Measurements from ENCODE around the gene SDR9C7.
A peak's percentile ranks its signal among the peaks of the same experiment; 100 is the strongest.
"Not testable (repeated sequence)": the region's sequence is repeated elsewhere in the genome, so short reads cannot be mapped to it uniquely, and the experiment has no call there.

The SDR9C7 gene

GRCh38 chr12:56953314-56953713 is 19.1 kb upstream of the SDR9C7 start:
- ATAC-seq, result no peak
- no peak for DNase-seq

DNA sequence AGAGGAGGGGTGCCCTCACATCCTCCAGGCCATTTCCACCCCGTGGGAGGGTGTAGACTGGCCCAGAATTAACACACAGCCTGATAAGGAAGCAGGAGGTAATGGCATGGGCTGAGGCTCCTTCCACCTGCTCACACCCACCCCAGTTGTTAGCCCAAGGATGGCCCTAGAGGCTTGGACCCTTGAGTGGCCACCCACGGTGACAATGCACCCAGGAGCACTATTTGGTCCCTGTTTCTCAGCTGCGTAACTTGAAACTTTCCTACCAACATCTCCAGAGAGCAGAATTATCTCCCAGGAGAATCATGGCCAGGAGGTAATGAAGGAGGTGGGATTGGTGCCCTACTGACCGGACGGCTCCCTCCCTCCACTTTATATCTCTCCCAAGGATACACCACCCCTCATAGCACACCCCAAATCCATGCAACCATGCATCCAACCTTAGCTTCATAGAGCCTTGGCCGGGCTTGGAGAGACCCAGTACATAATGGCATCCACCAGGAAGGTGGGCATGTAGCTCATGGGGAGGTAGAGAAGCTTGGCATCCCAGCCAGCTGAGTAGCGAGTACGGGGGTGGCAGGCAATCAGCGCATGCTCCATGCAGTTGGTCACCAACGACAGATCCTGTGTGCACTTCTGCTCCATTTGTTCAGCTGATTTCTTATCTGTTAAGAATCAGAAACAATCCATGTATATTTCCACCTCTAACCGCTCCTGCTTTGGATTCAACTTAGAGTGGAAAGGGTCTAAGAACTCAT is 17.6 kb upstream of the SDR9C7 start:
- no peak for DNase-seq
- no peak for ATAC-seq

DNA sequence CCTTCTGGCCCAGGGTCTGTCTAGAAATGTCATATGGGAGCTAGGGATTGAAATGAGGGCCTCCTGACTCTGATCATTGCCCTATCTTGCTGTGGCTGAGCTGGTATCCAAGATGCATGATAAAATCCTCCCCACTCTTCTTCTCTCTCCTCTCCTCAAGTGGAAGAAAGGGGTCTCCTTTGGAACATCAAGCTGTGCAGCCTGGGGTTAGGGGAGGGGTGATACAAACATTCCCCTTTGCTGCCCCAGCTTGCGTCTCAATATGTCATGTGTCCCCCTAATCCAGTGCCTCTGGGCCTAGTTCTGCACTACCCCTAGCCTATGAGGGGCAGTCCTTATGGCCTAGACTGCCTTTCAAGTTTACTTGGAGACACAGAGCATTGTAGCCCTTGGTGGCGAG is 14.7 kb upstream of the SDR9C7 start:
- DNase-seq (no peak), ATAC-seq (no peak)

- DNase-seq, result no peak
- no peak for ATAC-seq
Observed at GRCh38 chr12:56948457-56948777, 14.2 kb upstream of the SDR9C7 start.

- DNase-seq, result no peak
Observed at GRCh38 chr12:56947633-56948456, 13.6 kb upstream of the SDR9C7 start.

GRCh38 chr12:56943878-56944277 is 9.7 kb upstream of the SDR9C7 start:
- DNase-seq (no peak), ATAC-seq (no peak)

More at GRCh38 chr12:56947633-56948456, 13.6 kb upstream of the SDR9C7 start:
- no peak for ATAC-seq

GRCh38 chr12:56943374-56943773 is 9.2 kb upstream of the SDR9C7 start:
- ATAC-seq, DNase-seq: not testable (repeated sequence)

DNA sequence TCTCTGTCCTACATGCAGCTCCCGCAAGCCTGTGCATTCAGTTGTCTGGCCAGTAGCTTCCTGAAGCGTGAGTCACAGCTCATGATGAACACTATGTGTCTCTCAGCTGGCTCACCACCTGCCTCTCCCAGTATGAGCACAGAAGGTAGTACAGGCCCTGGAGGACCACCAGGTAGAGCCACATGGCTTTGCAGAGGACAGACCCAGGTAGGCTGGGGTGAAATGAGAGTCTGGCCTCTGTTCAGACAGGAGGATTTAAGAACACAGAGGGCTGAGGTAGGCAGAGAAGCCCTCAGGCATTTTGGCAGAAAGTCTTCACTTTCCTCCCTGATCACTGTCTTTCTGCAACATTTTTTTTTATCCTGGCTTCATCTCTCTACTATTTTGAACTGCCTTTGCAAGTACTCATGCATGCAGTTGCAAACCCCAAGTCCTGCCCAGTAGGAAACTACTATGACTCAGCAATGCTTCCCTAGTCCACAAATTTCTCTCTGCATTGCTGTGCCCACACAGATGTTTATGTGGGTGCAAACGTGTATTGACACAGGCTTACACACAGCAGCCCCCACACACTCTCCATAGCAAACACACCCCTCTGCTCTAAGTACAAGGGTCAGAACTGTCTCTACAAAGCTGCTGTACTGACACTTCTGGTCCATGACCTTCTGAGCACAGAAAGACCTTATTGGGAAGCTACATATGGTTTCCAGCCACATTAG is 7.2 kb upstream of the SDR9C7 start:
- DNase-seq, result no peak

DNA sequence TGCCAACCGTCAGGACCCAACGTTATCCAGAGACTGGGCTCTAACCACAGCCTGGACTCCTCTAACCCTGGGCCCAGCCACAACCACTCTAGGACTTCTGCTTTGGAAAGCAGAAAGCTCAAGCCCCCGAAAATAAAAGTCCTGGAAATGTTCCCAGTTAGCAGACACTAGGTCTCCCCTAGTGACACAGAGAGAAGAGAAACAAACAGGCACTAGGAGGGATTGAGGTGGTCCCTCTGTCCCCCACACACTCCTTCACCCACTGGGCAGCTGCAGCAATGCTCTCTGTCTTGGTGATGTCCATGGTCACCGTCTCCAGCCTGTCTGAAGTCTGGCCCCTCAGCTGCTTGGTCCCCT is 6.7 kb upstream of the SDR9C7 start:
- not testable (repeated sequence) for DNase-seq, ATAC-seq

More for the DNA sequence above, 7.2 kb upstream of the SDR9C7 start:
- ATAC-seq, result peak; percentile 66

- ATAC-seq, result no peak
- no peak for DNase-seq
Observed at GRCh38 chr12:56935752-56936151, 1.5 kb upstream of the SDR9C7 start.

DNA sequence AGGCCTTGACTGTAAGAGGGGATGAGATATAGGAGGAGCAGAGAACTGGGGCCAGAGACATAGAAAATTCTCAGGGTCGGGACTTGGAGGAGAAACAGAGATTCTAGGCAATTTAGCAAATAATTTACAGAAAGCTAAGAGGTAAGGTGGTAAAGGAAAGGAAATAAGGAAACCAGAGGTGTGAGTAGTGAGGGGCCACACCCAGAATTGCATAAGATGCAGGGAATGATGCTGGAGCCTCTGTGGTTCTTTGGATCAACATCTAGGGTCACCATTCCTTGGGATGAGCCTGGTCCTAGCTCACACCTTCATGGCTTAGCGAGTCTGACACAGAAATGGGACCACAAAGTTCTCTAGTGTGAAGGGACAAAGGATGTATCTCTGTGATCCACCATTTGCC is 949 bp upstream of the SDR9C7 start:
- no peak for DNase-seq
- ATAC-seq, result no peak

DNA sequence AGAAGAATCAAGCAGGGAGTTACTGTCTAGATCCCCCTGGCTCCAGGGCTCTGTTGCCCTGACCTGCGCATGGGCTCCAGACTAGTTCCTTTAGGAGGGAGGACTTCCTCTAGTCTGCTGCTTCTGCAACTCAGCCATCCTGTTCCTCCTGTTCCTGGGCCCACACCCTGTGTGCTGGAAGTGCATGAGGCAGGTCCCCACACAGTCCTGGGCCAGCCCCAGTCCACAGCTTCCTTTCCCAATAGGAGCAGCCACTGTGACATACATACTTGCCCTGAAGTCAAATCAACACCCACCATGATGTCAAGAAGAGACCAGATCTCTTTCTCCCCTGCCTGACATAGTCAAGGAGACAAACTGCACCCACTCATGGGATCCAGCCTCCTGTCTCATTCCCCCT is 1.3 kb downstream of the SDR9C7 start:
- ATAC-seq (no peak), DNase-seq (no peak)

DNA sequence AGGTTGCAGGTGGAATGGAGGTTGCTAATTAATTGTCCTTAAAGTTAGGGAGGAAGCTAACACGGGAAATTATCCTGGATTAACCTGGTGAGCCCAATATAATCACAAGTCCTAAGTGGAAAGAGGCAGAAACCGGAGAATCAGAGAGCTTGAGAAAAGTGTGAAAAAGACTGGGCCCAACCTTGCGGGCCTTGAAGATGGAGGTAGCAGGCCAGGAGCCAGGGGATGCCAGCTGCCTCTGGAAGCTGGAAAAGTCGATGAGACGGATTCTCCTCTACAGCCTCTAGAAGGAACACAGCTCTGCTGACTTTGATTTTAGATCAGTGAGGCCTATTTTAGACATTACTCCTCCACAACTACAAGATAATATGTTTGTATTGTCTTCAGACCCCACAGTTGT is 2.1 kb downstream of the SDR9C7 start:
- ATAC-seq (no peak), DNase-seq (no peak)

DNA sequence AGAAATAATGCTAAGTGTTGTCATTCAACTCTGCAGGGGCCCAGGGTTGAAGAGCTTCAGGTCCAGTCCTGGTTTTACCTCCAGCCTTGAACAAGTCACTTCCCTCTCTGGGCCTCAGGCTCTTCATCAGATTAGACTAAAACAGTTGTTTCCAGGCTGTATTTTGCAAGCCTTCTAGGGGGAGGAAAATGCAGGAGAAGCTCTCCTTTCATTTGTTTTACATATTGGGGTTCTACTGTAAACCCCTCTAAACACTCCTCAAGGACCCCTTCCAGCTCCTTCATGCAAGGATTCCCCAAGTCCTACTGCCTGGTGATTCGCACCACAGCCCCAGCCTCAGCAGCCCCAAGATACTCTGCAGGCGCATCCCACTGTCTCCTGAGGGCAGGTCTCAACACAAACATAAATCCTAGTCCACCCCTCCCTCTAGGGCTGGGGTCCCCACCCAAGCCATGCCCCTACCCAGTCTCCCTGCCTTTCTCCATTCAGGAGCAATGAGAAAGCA is 2.7 kb downstream of the SDR9C7 start:
- ATAC-seq (no peak), DNase-seq (peak; percentile 12)

GRCh38 chr12:56930241-56930640 is 4.0 kb downstream of the SDR9C7 start:
- DNase-seq (no peak), ATAC-seq (no peak)

GRCh38 chr12:56929780-56930179 is 4.4 kb downstream of the SDR9C7 start:
- no peak for ATAC-seq

GRCh38 chr12:56928262-56928661 is 5.9 kb downstream of the SDR9C7 start:
- ATAC-seq, result no peak
- no peak for DNase-seq

More at GRCh38 chr12:56929780-56930179, 4.4 kb downstream of the SDR9C7 start:
- DNase-seq, result no peak

DNA sequence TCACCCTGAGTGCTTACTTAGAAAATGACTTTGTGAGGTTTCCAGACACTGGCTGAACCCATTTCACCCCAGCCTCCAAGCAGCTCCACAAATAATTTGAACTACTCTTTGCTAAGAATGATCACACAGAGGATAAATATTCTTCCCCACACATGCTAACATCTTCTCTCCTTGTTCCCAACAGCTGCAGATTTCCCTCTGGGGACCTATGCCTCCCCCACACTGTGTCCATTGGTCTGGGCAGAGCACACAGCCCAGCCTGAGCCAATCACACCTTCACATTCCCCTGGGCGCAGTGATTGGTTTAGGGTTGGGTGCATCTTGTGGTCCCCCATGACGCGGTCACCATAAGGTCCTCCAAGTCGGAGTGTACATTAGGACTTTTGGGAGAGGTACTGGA is 6.9 kb downstream of the SDR9C7 start:
- DNase-seq, result no peak
- ATAC-seq, result no peak

- no peak for ATAC-seq
- no peak for DNase-seq
Observed at GRCh38 chr12:56922031-56922430, 12.2 kb downstream of the SDR9C7 start.

GRCh38 chr12:56921346-56921745 is 12.9 kb downstream of the SDR9C7 start:
- ATAC-seq (no peak), DNase-seq (no peak)

DNA sequence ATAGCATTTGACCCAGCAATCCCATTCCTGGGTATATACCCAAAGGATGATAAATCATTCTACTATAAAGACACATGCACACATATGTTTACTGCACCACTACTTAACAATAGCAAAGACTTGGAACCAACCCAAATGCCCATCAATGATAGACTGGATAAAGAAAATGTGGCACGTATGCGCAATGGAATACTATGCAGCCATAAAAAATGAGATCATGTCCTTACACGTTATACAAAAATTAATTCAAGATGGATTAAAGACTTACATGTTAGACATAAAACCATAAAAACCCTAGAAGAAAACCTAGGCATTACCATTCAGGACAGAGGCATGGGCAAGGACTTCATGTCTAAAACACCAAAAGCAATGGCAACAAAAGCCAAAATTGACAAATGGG is 16.1 kb downstream of the SDR9C7 start:
- DNase-seq, ATAC-seq: not testable (repeated sequence)

DNA sequence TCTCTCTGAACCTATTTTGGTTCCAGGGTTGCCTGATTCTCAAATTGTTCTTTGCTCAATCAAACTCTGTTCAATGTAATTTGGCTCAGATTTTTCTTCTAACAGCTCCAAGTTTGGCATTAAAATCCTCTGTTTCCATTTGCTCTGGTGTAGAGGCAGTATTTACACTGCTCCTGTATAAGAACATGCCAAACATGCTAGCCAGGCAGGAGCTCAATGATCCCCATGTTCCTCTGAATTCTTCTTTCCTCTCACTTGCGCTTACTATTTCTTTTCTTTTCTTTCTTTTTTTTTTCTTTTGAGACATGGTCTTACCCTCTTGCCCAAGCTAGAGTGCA is 17.2 kb downstream of the SDR9C7 start:
- DNase-seq (no peak), ATAC-seq (no peak)
